K562 (cell line): Measurements from ENCODE around the gene TRIM2. TPM values are rescaled to one million over a fixed set of nuclear protein-coding genes. Genes with fewer than 3 reads are reported as not detected.

Source experiments
- ARID3A ChIP-seq: IDR thresholded peaks from 2 replicates; pipeline ENCODE4 v1.6.1; 2012; ENCODE audit warnings: low read depth, low read length, improper control_type of control experiment, borderline replicate concordance
- ATF7 ChIP-seq: fragments of 450-650 bp; IDR thresholded peaks from 2 replicates; pipeline ENCODE4 v1.7.1; 2014; ENCODE audit warnings: mild to moderate bottlenecking, moderate library complexity
- CREB1 ChIP-seq, 2 experiments: sonication (generic) in 1 of 2; formaldehyde crosslinking in 1 of 2; IDR thresholded peaks; 2 replicates each; pipeline versions ENCODE4 v1.6.1 to v1.8.0; 2012 to 2022; ENCODE audit warnings: inconsistent platforms in 1 of 2, mild to moderate bottlenecking in 1 of 2, missing genetic modification reagents in 1 of 2, moderate library complexity in 1 of 2
- FOXM1 ChIP-seq, 2 experiments: fragments of 450-650 bp in 1 of 2; sonication (generic) in 1 of 2; formaldehyde crosslinking in 1 of 2; IDR thresholded peaks; 2 replicates each; pipeline versions ENCODE4 v1.6.1 to v1.9.0; 2017 to 2022; ENCODE audit warnings: low read depth in 2 of 2, mild to moderate bottlenecking in 2 of 2, missing genetic modification reagents in 1 of 2, moderate library complexity in 1 of 2
- FOXP1 ChIP-seq: sonication (generic); formaldehyde crosslinking; IDR thresholded peaks from 2 replicates; pipeline ENCODE4 v1.8.0; 2022; ENCODE audit warnings: mild to moderate bottlenecking, missing genetic modification reagents
- GABPA ChIP-seq: fragments of 200-800 bp; sonication (Bioruptor generic); conservative IDR thresholded peaks from 2 replicates; pipeline ENCODE4 v1.6.1; 2016; ENCODE audit warnings: low read depth, missing genetic modification characterization, missing compliant biosample characterization
- HNRNPH1 ChIP-seq: fragments of 200-400 bp; formaldehyde crosslinking; optimal IDR thresholded peaks from 2 replicates; pipeline ENCODE3; 2017; ENCODE audit warnings: low read depth, mild to moderate bottlenecking, low read length, moderate library complexity
- JUN ChIP-seq, 2 experiments: sonication (generic) in 1 of 2; formaldehyde crosslinking in 1 of 2; IDR thresholded peaks; 2 replicates each; pipeline versions ENCODE4 v1.6.1 to v1.8.0; 2012 to 2022; ENCODE audit warnings: borderline replicate concordance in 2 of 2, mild to moderate bottlenecking in 2 of 2, improper control_type of control experiment in 1 of 2, low read depth in 1 of 2, low read length in 1 of 2, missing genetic modification reagents in 1 of 2
- MAFF ChIP-seq: IDR thresholded peaks from 2 replicates; pipeline ENCODE4 v1.6.1; 2012; ENCODE audit warnings: low read length, improper control_type of control experiment
- MEF2A ChIP-seq: IDR thresholded peaks from 2 replicates; pipeline ENCODE4 v1.6.1; 2011; ENCODE audit warnings: low read depth, mild to moderate bottlenecking, low read length, moderate library complexity; ENCODE audit not compliant: control insufficient read depth
- MEIS2 ChIP-seq: fragments of 450-650 bp; IDR thresholded peaks from 2 replicates; pipeline ENCODE4 v1.6.1; 2014; ENCODE audit warnings: mild to moderate bottlenecking; ENCODE audit not compliant: partially characterized antibody
- NCOA1 ChIP-seq: fragments of 450-650 bp; IDR thresholded peaks from 2 replicates; pipeline ENCODE4 v1.6.1; 2016; ENCODE audit warnings: low read depth
- RREB1 ChIP-seq: fragments of 250-450 bp; sonication (Bioruptor Pico); IDR thresholded peaks from 2 replicates; pipeline ENCODE4 v1.4.0; 2020
- RUNX1 ChIP-seq: sonication (generic); IDR thresholded peaks from 2 replicates; pipeline ENCODE4 v1.6.1; 2016; ENCODE audit warnings: antibody characterized with exemption, low read depth
- SMARCA4 ChIP-seq: fragments of 450-650 bp; IDR thresholded peaks from 2 replicates; pipeline ENCODE4 v1.6.1; 2016
- SRF ChIP-seq, 2 experiments: fragments of 250-450, 450-650 bp in 1 of 2; sonication (Bioruptor Pico) in 1 of 2; sonication (generic) in 1 of 2; formaldehyde crosslinking; IDR thresholded peaks; 2 replicates each; pipeline versions ENCODE4 v1.5.0 to v1.5.1; 2020 to 2022; ENCODE audit warnings: mild to moderate bottlenecking in 1 of 2, missing genetic modification reagents in 1 of 2
- STAT5A ChIP-seq: IDR thresholded peaks from 2 replicates; pipeline ENCODE4 v1.6.1; 2012; ENCODE audit warnings: low read length, inconsistent platforms, borderline replicate concordance
- TARDBP ChIP-seq: fragments of 450-650 bp; IDR thresholded peaks from 2 replicates; pipeline ENCODE4 v1.6.1; 2016
- ZBTB1 ChIP-seq: sonication (generic); formaldehyde crosslinking; IDR thresholded peaks from 2 replicates; pipeline ENCODE4 v1.8.1; 2023; ENCODE audit warnings: missing genetic modification reagents, low read depth, mild to moderate bottlenecking, borderline replicate concordance
- ZEB2 ChIP-seq: fragments of 450-650 bp; IDR thresholded peaks from 2 replicates; pipeline ENCODE4 v1.6.1; 2016
- ZKSCAN3 ChIP-seq: fragments of 250-450 bp; sonication (Bioruptor Pico); IDR thresholded peaks from 2 replicates; pipeline ENCODE4 v1.4.0; 2020
- ZNF121 ChIP-seq: sonication (generic); formaldehyde crosslinking; conservative IDR thresholded peaks from 2 replicates; pipeline ENCODE4 v1.8.0; 2022; ENCODE audit warnings: missing genetic modification reagents
- ZNF77 ChIP-seq: fragments of 250-450 bp; sonication (Bioruptor Pico); IDR thresholded peaks from 2 replicates; pipeline ENCODE4 v1.5.0; 2020
- polyA plus RNA-seq, 8 experiments: library from polyadenylated mRNA; depleted of rRNA in 4 of 8; stranded (reverse) in 5 of 8; unstranded in 3 of 8; fragments of >200 nt; fragmentation: Nextera tagmentation in 2 of 8; fragmentation: Illumina TruSeq in 1 of 8; extraction: Ambion mirVana in 2 of 8; extraction: Trizol in 1 of 8; gene quantifications; 2 replicates each; pipeline versions ENCODE4 v1.2.1 to v1.2.3, GENCODE V29; 2011 to 2014; ENCODE audit warnings: inconsistent platforms in 1 of 8, missing spikeins in 1 of 8
- total RNA-seq, 7 experiments: library from RNA; depleted of rRNA in 6 of 7; stranded (reverse); fragments of >200 nt in 6 of 7; fragmentation: Illumina TruSeq in 2 of 7; extraction: Trizol in 2 of 7; gene quantifications; 2 replicates each; pipeline versions ENCODE4 v1.2.1 to v1.2.3, GENCODE V29; 2011 to 2021; ENCODE audit warnings: low replicate concordance in 1 of 7

The TRIM2 gene
- total and polyA plus RNA-seq, 9 of the 15 experiments (the other 6 are each of a cell fraction or from before 2014, with no cell fraction given) = 0.01 to 0.41 (median 0.13) TPM; not detected in 1

GRCh38 chr4:153341575-153342090 lies 137.4 kb downstream of the TRIM2 start (continued):
- TF ChIP-seq RREB1 (CRISPR knock-in tag) = no peak
- no peak for TF ChIP-seq ARID3A
- TF ChIP-seq ZNF77 = no peak
- TF ChIP-seq MEIS2 = peak; percentile 69
- TF ChIP-seq TARDBP = peak; percentile 28; the same call in 1 of the 2 replicates
- no peak for TF ChIP-seq ZBTB1 (CRISPR knock-in tag)
- peak; percentile 78 for TF ChIP-seq SMARCA4
- 0 out of 2 replicates have a peak, but pooled peaks have one; percentile 47 for TF ChIP-seq NCOA1
- peak in 1 of 2 experiments; percentile 48; a peak in 1 of 4 replicates for TF ChIP-seq SRF (CRISPR knock-in tag; IDR thresholded peaks at IDR 0.05)
- TF ChIP-seq MEF2A = peak; percentile 85; the same call in 1 of the 2 replicates
- TF ChIP-seq HNRNPH1 = no peak
- TF ChIP-seq MAFF = no peak
- TF ChIP-seq RUNX1 = no peak
- no peak for TF ChIP-seq STAT5A
- peak; percentile 58; the same call in 1 of the 2 replicates for TF ChIP-seq GABPA (tag)
- TF ChIP-seq ATF7 = peak; percentile 72
- TF ChIP-seq ZEB2 = 0 out of 2 replicates have a peak, but pooled peaks have one; percentile 16
- TF ChIP-seq CREB1 (IDR thresholded peaks at IDR 0.05) = peak; percentile 80
- TF ChIP-seq CREB1 (CRISPR knock-in tag; IDR thresholded peaks at IDR 0.05) = peak; percentile 76
- no peak for TF ChIP-seq ZNF121 (CRISPR knock-in tag)
- no peak for TF ChIP-seq FOXP1 (CRISPR knock-in tag)
- peak; percentile 76 for TF ChIP-seq JUN (IDR thresholded peaks at IDR 0.05; ENCODE audit: borderline replicate concordance, low read depth, low read length)
- TF ChIP-seq JUN (CRISPR knock-in tag; IDR thresholded peaks at IDR 0.05; ENCODE audit: borderline replicate concordance) = no peak
- TF ChIP-seq ZKSCAN3 (CRISPR knock-in tag) = no peak
- TF ChIP-seq FOXM1 (IDR thresholded peaks at IDR 0.05; ENCODE audit: low read depth) = peak; percentile 59
- TF ChIP-seq FOXM1 (CRISPR knock-in tag; IDR thresholded peaks at IDR 0.05; ENCODE audit: low read depth) = no peak
